Neural progenitor cell (in vitro differentiated cells): ENCODE measurements around the gene PTGDR2.
A peak's percentile ranks its signal among the peaks of the same experiment; 100 is the strongest.

Experiments used
- EZH2 ChIP-seq: fragments of 200-600 bp; sonication (generic); IDR thresholded peaks from 2 replicates; pipeline ENCODE4 v1.6.1; 2017; ENCODE audit warnings: antibody characterized with exemption, mild to moderate bottlenecking, moderate library complexity
- EZH2phosphoT487 ChIP-seq: fragments of 200-600 bp; sonication (generic); IDR thresholded peaks from 2 replicates; pipeline ENCODE4 v1.6.1; 2017; ENCODE audit warnings: antibody characterized with exemption
- TF ChIP-seq, protein P1 (sequence below): fragments of 200-600 bp; sonication (generic); IDR thresholded peaks from 2 replicates; pipeline ENCODE4 v1.5.1; 2017; ENCODE audit warnings: antibody characterized with exemption, mild to moderate bottlenecking

DNA sequence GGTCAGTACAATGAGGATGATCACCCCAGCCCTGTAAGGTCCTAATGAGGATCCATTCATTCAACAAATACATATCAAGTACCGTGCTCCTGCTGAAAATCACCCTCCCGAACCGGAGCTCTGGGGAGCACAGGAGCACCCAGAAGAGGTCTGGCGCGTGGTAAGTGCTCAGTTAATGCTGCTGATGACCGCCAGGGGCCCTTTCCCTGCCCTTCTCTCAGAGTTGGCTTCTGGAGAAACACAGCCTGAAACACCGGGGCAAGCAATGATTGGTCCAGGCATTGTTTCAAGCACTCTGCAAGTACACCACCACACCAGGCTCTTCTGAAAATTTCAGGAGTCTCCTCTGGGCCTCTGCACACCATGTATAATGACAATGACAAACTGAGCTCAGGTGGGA, 17.6 kb downstream of the PTGDR2 start:
- TF ChIP-seq EZH2phosphoT487 (no peak), EZH2 (no peak)
- TF ChIP-seq, protein P1, sequence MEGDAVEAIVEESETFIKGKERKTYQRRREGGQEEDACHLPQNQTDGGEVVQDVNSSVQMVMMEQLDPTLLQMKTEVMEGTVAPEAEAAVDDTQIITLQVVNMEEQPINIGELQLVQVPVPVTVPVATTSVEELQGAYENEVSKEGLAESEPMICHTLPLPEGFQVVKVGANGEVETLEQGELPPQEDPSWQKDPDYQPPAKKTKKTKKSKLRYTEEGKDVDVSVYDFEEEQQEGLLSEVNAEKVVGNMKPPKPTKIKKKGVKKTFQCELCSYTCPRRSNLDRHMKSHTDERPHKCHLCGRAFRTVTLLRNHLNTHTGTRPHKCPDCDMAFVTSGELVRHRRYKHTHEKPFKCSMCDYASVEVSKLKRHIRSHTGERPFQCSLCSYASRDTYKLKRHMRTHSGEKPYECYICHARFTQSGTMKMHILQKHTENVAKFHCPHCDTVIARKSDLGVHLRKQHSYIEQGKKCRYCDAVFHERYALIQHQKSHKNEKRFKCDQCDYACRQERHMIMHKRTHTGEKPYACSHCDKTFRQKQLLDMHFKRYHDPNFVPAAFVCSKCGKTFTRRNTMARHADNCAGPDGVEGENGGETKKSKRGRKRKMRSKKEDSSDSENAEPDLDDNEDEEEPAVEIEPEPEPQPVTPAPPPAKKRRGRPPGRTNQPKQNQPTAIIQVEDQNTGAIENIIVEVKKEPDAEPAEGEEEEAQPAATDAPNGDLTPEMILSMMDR = peak; percentile 44
